Neuronal stem cell (in vitro differentiated cells): ENCODE measurements around the gene MYL9.

ENCODE experiments used
- DNase-seq: peaks from one replicate; pipeline ENCODE4 v3.0.0-alpha.2; 2013; ENCODE audit warnings: low spot score
- H2AFZ ChIP-seq: one replicate; pipeline ENCODE4 v1.6.1; 2013; ENCODE audit warnings: mild to moderate bottlenecking, low read length, inconsistent platforms
- H2AK5ac ChIP-seq: 2 replicates; pipeline ENCODE4 v1.6.1; 2013; ENCODE audit warnings: low read depth, mild to moderate bottlenecking, inconsistent platforms, low read length, moderate library complexity, mixed read lengths
- H2BK120ac ChIP-seq: 2 replicates; pipeline ENCODE4 v1.6.1; 2013; ENCODE audit warnings: low read depth, mild to moderate bottlenecking, inconsistent platforms, low read length, moderate library complexity, mixed read lengths
- H2BK12ac ChIP-seq: one replicate; pipeline ENCODE4 v1.6.1; 2013; ENCODE audit warnings: low read length, inconsistent platforms
- H2BK15ac ChIP-seq: 2 replicates; pipeline ENCODE4 v1.6.1; 2013; ENCODE audit warnings: mild to moderate bottlenecking, low read length, inconsistent platforms, mixed read lengths
- H2BK5ac ChIP-seq: one replicate; pipeline ENCODE4 v1.6.1; 2013; ENCODE audit warnings: inconsistent platforms, mild to moderate bottlenecking, low read length, moderate library complexity
- H3K14ac ChIP-seq: one replicate; pipeline ENCODE4 v1.6.1; 2013; ENCODE audit warnings: low read length, inconsistent platforms
- H3K18ac ChIP-seq: 2 replicates; pipeline ENCODE4 v1.6.1; 2013; ENCODE audit warnings: low read length, inconsistent platforms
- H3K23ac ChIP-seq: 2 replicates; pipeline ENCODE4 v1.6.1; 2013; ENCODE audit warnings: low read depth, mild to moderate bottlenecking, mixed read lengths, low read length, inconsistent platforms; ENCODE audit not compliant: poor library complexity
- H3K27ac ChIP-seq: replicated peaks from 3 replicates; pipeline ENCODE4 v1.5.1; 2013; ENCODE audit warnings: low read length, inconsistent platforms
- H3K27me3 ChIP-seq, 3 experiments: 2 replicates each; pipeline ENCODE4 v1.6.1; 2013; ENCODE audit warnings: low read length in 3 of 3, mild to moderate bottlenecking in 2 of 3, inconsistent platforms in 1 of 3, low read depth in 1 of 3, mixed read lengths in 1 of 3, moderate library complexity in 1 of 3; ENCODE audit not compliant: control insufficient read depth in 3 of 3, insufficient read depth in 3 of 3
- H3K36me3 ChIP-seq, 2 donors: replicated peaks in 1 of 2; 2 replicates each; pipeline ENCODE4 v1.6.1; 2013; ENCODE audit warnings: low read length in 2 of 2; ENCODE audit not compliant: control insufficient read depth in 2 of 2, insufficient read depth in 2 of 2
- H3K4ac ChIP-seq: 2 replicates; pipeline ENCODE4 v1.6.1; 2013; ENCODE audit warnings: inconsistent platforms, mild to moderate bottlenecking, low read length, moderate library complexity
- H3K4me1 ChIP-seq, 2 donors: 1 replicate in 1 of 2; 2 replicates in 1 of 2; pipeline ENCODE4 v1.6.1; 2013; ENCODE audit warnings: low read length in 2 of 2, low read depth in 1 of 2; ENCODE audit not compliant: control insufficient read depth in 2 of 2, insufficient read depth in 1 of 2
- H3K4me2 ChIP-seq: one replicate; pipeline ENCODE4 v1.6.1; 2013; ENCODE audit warnings: mild to moderate bottlenecking, low read length, inconsistent platforms; ENCODE audit not compliant: insufficient read depth, poor library complexity, severe bottlenecking
- H3K4me3 ChIP-seq, 2 donors: 2 replicates each; pipeline ENCODE4 v1.5.1; 2013; ENCODE audit warnings: low read length in 2 of 2, mild to moderate bottlenecking in 2 of 2, inconsistent platforms in 1 of 2, moderate library complexity in 1 of 2
- H3K79me1 ChIP-seq: one replicate; pipeline ENCODE4 v1.6.1; 2013; ENCODE audit warnings: low read depth, mild to moderate bottlenecking, inconsistent platforms, low read length, moderate library complexity
- H3K9ac ChIP-seq: one replicate; pipeline ENCODE4 v1.6.1; 2013; ENCODE audit warnings: mild to moderate bottlenecking, low read depth, low read length, inconsistent platforms; ENCODE audit not compliant: poor library complexity
- H3K9me3 ChIP-seq, 2 donors: replicated peaks in 1 of 2; 2 replicates each; pipeline versions ENCODE3 to v1.6.1; 2013; ENCODE audit warnings: low read length in 2 of 2, mild to moderate bottlenecking in 2 of 2, inconsistent platforms in 1 of 2, low read depth in 1 of 2, mixed read lengths in 1 of 2, moderate library complexity in 1 of 2; ENCODE audit not compliant: control insufficient read depth in 2 of 2, insufficient read depth in 1 of 2
- H4K8ac ChIP-seq: one replicate; pipeline ENCODE4 v1.6.1; 2013; ENCODE audit warnings: low read depth, mild to moderate bottlenecking, inconsistent platforms, low read length, moderate library complexity
- H4K91ac ChIP-seq: one replicate; pipeline ENCODE4 v1.6.1; 2013; ENCODE audit warnings: low read length, low read depth, mild to moderate bottlenecking, inconsistent platforms; ENCODE audit not compliant: poor library complexity
- WGBS, 2 donors: extraction: QIAGEN DNeasy Blood & Tissue Kit; methylation state at CpG; one replicate each; pipeline ENCODE4 v1.1.7; 2013; ENCODE audit warnings: missing lambda C conversion rate in 2 of 2, mixed read lengths in 1 of 2; ENCODE audit not compliant: insufficient read length in 2 of 2, insufficient replicate concordance in 1 of 2; ENCODE audit errors: extremely low coverage in 2 of 2; 5-methylcytosine and 5-hydroxymethylcytosine counted together

The MYL9 gene

GRCh38 chr20:36507746-36508145 is 33.6 kb upstream of the MYL9 start:
- no peak overlapping the region for H3K23ac ChIP-seq
- no peak overlapping the region for H2BK15ac ChIP-seq
- no peak overlapping the region for H3K9ac ChIP-seq
- no peak overlapping the region for H3K4ac ChIP-seq
- no peak overlapping the region for H2BK120ac ChIP-seq
- H3K36me3 ChIP-seq: peaks cover 34 to 95% of the 10 kb centered on the region in 2 donors
- no peak overlapping the region for H3K18ac ChIP-seq
- no peak overlapping the region for H3K27ac ChIP-seq
- DNase-seq: no peak
- H3K79me1 ChIP-seq: peaks cover 3% of the 10 kb centered on the region
- no peak overlapping the region for H2AK5ac ChIP-seq
- no peak overlapping the region for H3K4me3 ChIP-seq
- no peak overlapping the region for H2BK12ac ChIP-seq
- no CpG with 5 or more reads among the region's 6 CpGs for WGBS, 2 donors
- no peaks in the 10 kb centered on the region for H3K9me3 ChIP-seq
- no peaks in the 10 kb centered on the region for H3K27me3 ChIP-seq
- H2AFZ ChIP-seq: no peak overlapping the region
- H4K8ac ChIP-seq: no peak overlapping the region
- no peak overlapping the region for H4K91ac ChIP-seq
- no peak overlapping the region for H3K14ac ChIP-seq
- no peak overlapping the region for H3K4me2 ChIP-seq
- H2BK5ac ChIP-seq: no peak overlapping the region
- no peaks in the 10 kb centered on the region for H3K4me1 ChIP-seq

DNA sequence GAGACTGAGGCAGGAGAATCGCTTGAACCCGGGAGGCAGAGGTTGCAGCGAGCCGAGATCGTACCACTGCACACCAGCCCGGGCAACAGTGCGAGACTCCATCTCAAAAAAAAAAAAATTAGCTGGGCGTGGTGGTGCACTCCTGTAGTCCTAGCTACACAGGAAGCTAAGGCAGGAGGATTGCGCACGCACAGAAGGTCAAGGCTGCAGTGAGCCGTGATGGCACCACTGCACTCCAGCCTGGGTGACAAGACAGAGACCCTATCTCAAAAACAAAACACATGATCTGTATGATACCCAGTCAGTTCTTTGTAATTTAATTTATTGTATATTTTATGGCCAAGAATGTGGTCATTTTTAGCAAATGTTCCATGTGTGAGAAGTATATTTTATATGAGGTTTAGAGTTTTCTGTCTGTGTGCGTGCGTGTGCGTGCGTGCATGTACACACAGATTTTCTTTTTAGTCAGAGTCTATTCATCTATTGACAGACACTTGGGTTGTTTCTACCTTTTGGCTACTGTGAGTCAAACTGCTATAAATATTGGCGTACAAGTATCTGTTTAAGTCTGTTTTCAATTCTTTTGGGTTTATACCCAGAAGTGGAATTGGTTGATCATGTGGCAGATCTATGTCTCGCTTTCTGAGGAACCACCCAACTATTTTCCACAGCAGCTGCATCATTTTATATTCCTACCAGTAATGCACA is 22.2 kb upstream of the MYL9 start:
- Histone ChIP-seq H2BK5ac (no peak overlapping the region), H3K23ac (no peak overlapping the region), H2BK120ac (no peak overlapping the region), H2AFZ (no peak overlapping the region), H3K14ac (no peak overlapping the region), H2BK15ac (no peak overlapping the region), H3K27ac (no peak overlapping the region), H4K91ac (no peak overlapping the region), H3K9ac (no peak overlapping the region), H3K4ac (no peak overlapping the region), H2BK12ac (no peak overlapping the region), H3K79me1 (peaks cover 5% of the 10 kb centered on the region), H3K4me2 (no peak overlapping the region), H4K8ac (no peak overlapping the region), H3K4me3 (no peak overlapping the region), H3K4me1 (no peaks in the 10 kb centered on the region), H3K27me3 (no peaks in the 10 kb centered on the region), H2AK5ac (no peak overlapping the region), H3K9me3 (no peaks in the 10 kb centered on the region), H3K18ac (no peak overlapping the region), H3K36me3 (peaks cover 19 to 96% of the 10 kb centered on the region in 2 donors)
- no peak for DNase-seq
- WGBS, 2 donors: no CpG with 5 or more reads among the region's 17 CpGs

DNA sequence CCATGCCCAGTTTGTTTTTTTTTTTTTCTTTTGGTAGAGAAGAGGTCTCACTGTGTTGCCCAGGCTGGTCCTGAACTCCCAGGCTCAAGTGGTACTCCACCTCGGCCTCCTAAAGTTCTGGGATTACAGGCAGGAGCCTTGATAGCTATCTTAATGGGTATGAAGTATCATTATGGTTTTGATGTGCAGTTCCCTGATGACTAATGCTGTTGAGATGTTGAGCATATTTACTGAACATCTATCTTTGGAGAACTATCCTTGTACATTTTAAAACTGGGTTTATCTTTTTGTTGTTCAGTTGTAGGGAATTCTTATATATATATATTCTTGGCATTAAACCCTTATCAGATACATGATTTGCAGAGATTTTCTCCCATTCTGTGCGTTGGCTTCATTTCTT is 21.4 kb upstream of the MYL9 start:
- H2AFZ ChIP-seq: no peak overlapping the region
- H3K79me1 ChIP-seq: peaks cover 5% of the 10 kb centered on the region
- H4K91ac ChIP-seq: no peak overlapping the region
- no peak for DNase-seq
- H3K14ac ChIP-seq: no peak overlapping the region
- H3K23ac ChIP-seq: no peak overlapping the region
- H2BK12ac ChIP-seq: no peak overlapping the region
- no peak overlapping the region for H4K8ac ChIP-seq
- H3K9me3 ChIP-seq: no peaks in the 10 kb centered on the region
- H2BK15ac ChIP-seq: no peak overlapping the region
- H3K4me3 ChIP-seq: no peak overlapping the region
- no peak overlapping the region for H3K18ac ChIP-seq
- no peak overlapping the region for H2BK5ac ChIP-seq
- H3K4me1 ChIP-seq: no peaks in the 10 kb centered on the region
- H3K36me3 ChIP-seq: peaks cover 18 to 96% of the 10 kb centered on the region in 2 donors
- H3K4me2 ChIP-seq: no peak overlapping the region
- no CpG with 5 or more reads among the region's 2 CpGs for WGBS, 2 donors
- no peak overlapping the region for H3K4ac ChIP-seq
- no peak overlapping the region for H2AK5ac ChIP-seq
- H3K9ac ChIP-seq: no peak overlapping the region
- no peak overlapping the region for H2BK120ac ChIP-seq
- no peak overlapping the region for H3K27ac ChIP-seq
- no peaks in the 10 kb centered on the region for H3K27me3 ChIP-seq

GRCh38 chr20:36521526-36521925 is 19.8 kb upstream of the MYL9 start:
- H2AK5ac ChIP-seq: no peak overlapping the region
- no peak overlapping the region for H3K4me3 ChIP-seq
- no peak overlapping the region for H3K23ac ChIP-seq
- peaks cover 5% of the 10 kb centered on the region for H3K79me1 ChIP-seq
- H3K4me2 ChIP-seq: no peak overlapping the region
- no peak overlapping the region for H3K4ac ChIP-seq
- H3K27ac ChIP-seq: no peak overlapping the region
- H3K27me3 ChIP-seq: no peaks in the 10 kb centered on the region
- no peak overlapping the region for H3K9ac ChIP-seq
- H3K9me3 ChIP-seq: no peaks in the 10 kb centered on the region
- H2BK5ac ChIP-seq: no peak overlapping the region
- no peak for DNase-seq
- no peak overlapping the region for H2BK12ac ChIP-seq
- WGBS, 2 donors: no CpG with 5 or more reads among the region's 1 CpG
- H4K8ac ChIP-seq: no peak overlapping the region
- no peak overlapping the region for H3K18ac ChIP-seq
- no peaks in the 10 kb centered on the region for H3K4me1 ChIP-seq
- no peak overlapping the region for H2AFZ ChIP-seq
- H3K14ac ChIP-seq: no peak overlapping the region
- H4K91ac ChIP-seq: no peak overlapping the region
- peaks cover 28 to 96% of the 10 kb centered on the region in 2 donors for H3K36me3 ChIP-seq
- no peak overlapping the region for H2BK120ac ChIP-seq
- H2BK15ac ChIP-seq: no peak overlapping the region
